ENCODE data around the gene KIF6.

Gene KIF6

GRCh38 chr6:39300739-39301138 is 424.5 kb downstream of the KIF6 start:
- Histone ChIP-seq H3K27me3 (ENCODE audit: insufficient read depth, low read length, poor library complexity) (no peaks in the 10 kb centered on the region), H3K36me3 (ENCODE audit: insufficient read depth, low read length) (no peaks in the 10 kb centered on the region), H2AFZ (ENCODE audit: low read depth, low read length) (no peak overlapping the region), H3K9ac (ENCODE audit: low read depth, low read length) (no peak overlapping the region), H3K4me1 (ENCODE audit: insufficient read depth, low read length) (peaks cover 6% of the 10 kb centered on the region), H3K4me2 (ENCODE audit: insufficient read depth, low read length) (no peak overlapping the region), H3K9me3 (ENCODE audit: insufficient read depth, low read length, severe bottlenecking) (no peaks in the 10 kb centered on the region), H4K20me1 (ENCODE audit: insufficient read depth, low read length) (no peaks in the 10 kb centered on the region), H3K79me2 (ENCODE audit: insufficient read depth, low read length) (no peaks in the 10 kb centered on the region), H3K4me3 (ENCODE audit: low read depth in 1 of 2, low read length in 2 of 2) (no peak overlapping the region), H3K27ac (ENCODE audit: low read length) (no peak overlapping the region)
- TF ChIP-seq EZH2 (IDR thresholded peaks at IDR 0.05; ENCODE audit: borderline replicate concordance, low read depth, low read length, severe bottlenecking): no peak
- TF ChIP-seq CTCF (IDR thresholded peaks at IDR 0.05; ENCODE audit: borderline replicate concordance, extremely low read depth, low read length, poor library complexity, severe bottlenecking): no peak
- DNase-seq: no peak
- ATAC-seq (ENCODE audit: insufficient read depth, low read depth): no peak

GRCh38 chr6:39298061-39298460 is 427.1 kb downstream of the KIF6 start:
- H2AFZ ChIP-seq (ENCODE audit: low read depth, low read length): no peak overlapping the region
- no peaks in the 10 kb centered on the region for H4K20me1 ChIP-seq (ENCODE audit: insufficient read depth, low read length)
- TF ChIP-seq CTCF (IDR thresholded peaks at IDR 0.05; ENCODE audit: borderline replicate concordance, extremely low read depth, low read length, poor library complexity, severe bottlenecking) (no peak), EZH2 (IDR thresholded peaks at IDR 0.05; ENCODE audit: borderline replicate concordance, low read depth, low read length, severe bottlenecking) (no peak)
- no peak overlapping the region for H3K27ac ChIP-seq (ENCODE audit: low read length)
- H3K4me1 ChIP-seq (ENCODE audit: insufficient read depth, low read length): peaks cover 5% of the 10 kb centered on the region
- H3K79me2 ChIP-seq (ENCODE audit: insufficient read depth, low read length): no peaks in the 10 kb centered on the region
- H3K27me3 ChIP-seq (ENCODE audit: insufficient read depth, low read length, poor library complexity): peaks cover 4% of the 10 kb centered on the region
- no peaks in the 10 kb centered on the region for H3K9me3 ChIP-seq (ENCODE audit: insufficient read depth, low read length, severe bottlenecking)
- H3K4me3 ChIP-seq (ENCODE audit: low read depth in 1 of 2, low read length in 2 of 2): no peak overlapping the region
- H3K9ac ChIP-seq (ENCODE audit: low read depth, low read length): no peak overlapping the region
- no peak overlapping the region for H3K4me2 ChIP-seq (ENCODE audit: insufficient read depth, low read length)
- ATAC-seq (ENCODE audit: insufficient read depth, low read depth) (no peak), DNase-seq (no peak)
- H3K36me3 ChIP-seq (ENCODE audit: insufficient read depth, low read length): no peaks in the 10 kb centered on the region

GRCh38 chr6:39296745-39297640 is 428.2 kb downstream of the KIF6 start:
- Histone ChIP-seq H3K9me3 (ENCODE audit: insufficient read depth, low read length, severe bottlenecking) (no peaks in the 10 kb centered on the region), H2AFZ (ENCODE audit: low read depth, low read length) (no peak overlapping the region), H3K79me2 (ENCODE audit: insufficient read depth, low read length) (no peaks in the 10 kb centered on the region), H3K36me3 (ENCODE audit: insufficient read depth, low read length) (no peaks in the 10 kb centered on the region), H3K9ac (ENCODE audit: low read depth, low read length) (no peak overlapping the region), H4K20me1 (ENCODE audit: insufficient read depth, low read length) (no peaks in the 10 kb centered on the region), H3K27me3 (ENCODE audit: insufficient read depth, low read length, poor library complexity) (peaks cover 8% of the 10 kb centered on the region), H3K27ac (ENCODE audit: low read length) (no peak overlapping the region), H3K4me2 (ENCODE audit: insufficient read depth, low read length) (no peak overlapping the region), H3K4me3 (ENCODE audit: low read depth in 1 of 2, low read length in 2 of 2) (no peak overlapping the region), H3K4me1 (ENCODE audit: insufficient read depth, low read length) (no peaks in the 10 kb centered on the region)
- TF ChIP-seq EZH2 (IDR thresholded peaks at IDR 0.05; ENCODE audit: borderline replicate concordance, low read depth, low read length, severe bottlenecking): no peak
- no peak for TF ChIP-seq CTCF (IDR thresholded peaks at IDR 0.05; ENCODE audit: borderline replicate concordance, extremely low read depth, low read length, poor library complexity, severe bottlenecking)
- ATAC-seq (ENCODE audit: insufficient read depth, low read depth): no peak
- no peak for DNase-seq
